GM23338 (cell line): ENCODE data around the gene SCAPER. TPM values are rescaled to one million over a fixed set of nuclear protein-coding genes. Genes with fewer than 3 reads are reported as not detected.

Experiments
- ATAC-seq: fragments of 200-7000 bp; cut with Tn5 transposase; 3 replicates; pipeline ENCODE4 v1.9.1; 2020
- DNase-seq: peaks from one replicate; pipeline ENCODE4 v3.0.0-alpha.2; 2015; ENCODE audit warnings: low spot score
- H2AFZ ChIP-seq: fragments of 200-600 bp; sonication (generic); 2 replicates; pipeline ENCODE4 v1.8.0; 2016; ENCODE audit warnings: antibody characterized with exemption, mild to moderate bottlenecking, moderate library complexity
- H3F3A ChIP-seq: fragments of 200-600 bp; sonication (generic); replicated peaks from 2 replicates; pipeline ENCODE4 v1.8.0; 2017; ENCODE audit warnings: antibody characterized with exemption, mixed run types, low read depth
- H3K27ac ChIP-seq: fragments of 200-600 bp; sonication (generic); 2 replicates; pipeline ENCODE4 v1.6.1; 2016; ENCODE audit warnings: low read depth
- H3K27me3 ChIP-seq: fragments of 200-600 bp; sonication (generic); 2 replicates; pipeline ENCODE4 v1.8.0; 2016; ENCODE audit warnings: mild to moderate bottlenecking, mixed run types, moderate library complexity; ENCODE audit not compliant: insufficient read depth
- H3K36me3 ChIP-seq: fragments of 200-600 bp; sonication (generic); 2 replicates; pipeline ENCODE4 v1.8.0; 2016; ENCODE audit warnings: mild to moderate bottlenecking; ENCODE audit not compliant: insufficient read depth
- H3K4me1 ChIP-seq: fragments of 200-600 bp; sonication (generic); 2 replicates; pipeline ENCODE4 v1.8.0; 2016; ENCODE audit warnings: mild to moderate bottlenecking, moderate library complexity; ENCODE audit not compliant: insufficient read depth
- H3K4me2 ChIP-seq: fragments of 200-600 bp; sonication (generic); 2 replicates; pipeline ENCODE4 v1.7.1; 2017; ENCODE audit warnings: mixed run types
- H3K4me3 ChIP-seq: fragments of 200-600 bp; sonication (generic); 2 replicates; pipeline ENCODE4 v1.6.1; 2016; ENCODE audit warnings: mixed run types
- H3K79me2 ChIP-seq: fragments of 200-600 bp; sonication (generic); replicated peaks from 2 replicates; pipeline ENCODE4 v1.8.0; 2017; ENCODE audit warnings: mild to moderate bottlenecking; ENCODE audit not compliant: insufficient read depth
- H3K9me2 ChIP-seq: fragments of 200-600 bp; sonication (generic); 2 replicates; pipeline ENCODE4 v1.8.0; 2017; ENCODE audit not compliant: insufficient read depth
- H4K20me1 ChIP-seq: fragments of 200-600 bp; sonication (generic); replicated peaks from 2 replicates; pipeline ENCODE4 v1.8.0; 2017; ENCODE audit warnings: mild to moderate bottlenecking; ENCODE audit not compliant: insufficient read depth
- H3K27ac Mint-ChIP-seq: 2 replicates; pipeline ENCODE4 v1.8.0; 2020; ENCODE audit warnings: inconsistent platforms, mild to moderate bottlenecking, moderate library complexity, mixed read lengths
- H3K27me3 Mint-ChIP-seq: 3 replicates; pipeline ENCODE4 v1.8.0; 2022; ENCODE audit warnings: low read depth, mild to moderate bottlenecking, moderate library complexity, mixed read lengths, inconsistent platforms; ENCODE audit not compliant: insufficient read depth, poor library complexity
- H3K36me3 Mint-ChIP-seq: 3 replicates; pipeline ENCODE4 v1.8.0; 2021; ENCODE audit warnings: low read depth, mild to moderate bottlenecking, inconsistent platforms, moderate library complexity, mixed read lengths
- H3K4me1 Mint-ChIP-seq: 3 replicates; pipeline ENCODE4 v1.8.0; 2020; ENCODE audit warnings: mild to moderate bottlenecking, inconsistent platforms, mixed read lengths
- H3K4me3 Mint-ChIP-seq: 3 replicates; pipeline ENCODE4 v1.8.0; 2021; ENCODE audit warnings: moderate library complexity, mild to moderate bottlenecking, inconsistent platforms, mixed read lengths
- H3K9me3 Mint-ChIP-seq: 3 replicates; pipeline ENCODE4 v1.8.0; 2020; ENCODE audit warnings: moderate library complexity, mild to moderate bottlenecking, inconsistent platforms, mixed read lengths
- CREB1 ChIP-seq: fragments of 250-450 bp; sonication (Bioruptor Pico); IDR thresholded peaks from 2 replicates; pipeline ENCODE4 v1.5.0; 2020; ENCODE audit warnings: low read depth, mild to moderate bottlenecking, moderate library complexity
- EZH2 ChIP-seq: fragments of 200-600 bp; sonication (generic); IDR thresholded peaks from one replicate; pipeline ENCODE4 v1.8.0; 2017; ENCODE audit warnings: antibody characterized with exemption, mild to moderate bottlenecking, low read depth; ENCODE audit not compliant: unreplicated experiment
- POLR2AphosphoS5 ChIP-seq: IDR thresholded peaks from 2 replicates; pipeline ENCODE4 v1.6.1; 2016; ENCODE audit warnings: antibody characterized with exemption, low read depth
- REST ChIP-seq: IDR thresholded peaks from one replicate; pipeline ENCODE4 v1.6.1; 2018; ENCODE audit warnings: antibody characterized with exemption; ENCODE audit not compliant: unreplicated experiment
- STAT1 ChIP-seq: IDR thresholded peaks from one replicate; pipeline ENCODE4 v1.6.1; 2016; ENCODE audit warnings: antibody characterized with exemption; ENCODE audit not compliant: unreplicated experiment
- ZNF114 ChIP-seq: fragments of 250-450 bp; sonication (Bioruptor Pico); IDR thresholded peaks from 2 replicates; pipeline ENCODE4 v1.5.0; 2020; ENCODE audit warnings: mild to moderate bottlenecking, moderate library complexity
- ZNF331 ChIP-seq: fragments of 250-450 bp; sonication (Bioruptor Pico); IDR thresholded peaks from 2 replicates; pipeline ENCODE4 v1.5.0; 2020; ENCODE audit warnings: low read depth, mild to moderate bottlenecking, moderate library complexity
- polyA plus RNA-seq: library from polyadenylated mRNA; unstranded; fragments of >200 nt; fragmentation: Nextera tagmentation; extraction: Ambion mirVana; gene quantifications from 2 replicates; pipeline ENCODE4 v1.2.1, GENCODE V29; 2016
- total RNA-seq: library from RNA; depleted of rRNA; stranded (reverse); fragments of >200 nt; shearing (Covaris generic); gene quantifications from 2 replicates; pipeline ENCODE4 v1.2.3, GENCODE V29; 2014
- TF ChIP-seq, protein P1 (sequence below): fragments of 250-450 bp; sonication (Bioruptor Pico); IDR thresholded peaks from 2 replicates; pipeline ENCODE4 v1.5.0; 2020; ENCODE audit warnings: mild to moderate bottlenecking, moderate library complexity

Gene SCAPER
- total and polyA plus RNA-seq, 2 experiments from 2014 or later, result 9.1 to 17.6 TPM

DNA sequence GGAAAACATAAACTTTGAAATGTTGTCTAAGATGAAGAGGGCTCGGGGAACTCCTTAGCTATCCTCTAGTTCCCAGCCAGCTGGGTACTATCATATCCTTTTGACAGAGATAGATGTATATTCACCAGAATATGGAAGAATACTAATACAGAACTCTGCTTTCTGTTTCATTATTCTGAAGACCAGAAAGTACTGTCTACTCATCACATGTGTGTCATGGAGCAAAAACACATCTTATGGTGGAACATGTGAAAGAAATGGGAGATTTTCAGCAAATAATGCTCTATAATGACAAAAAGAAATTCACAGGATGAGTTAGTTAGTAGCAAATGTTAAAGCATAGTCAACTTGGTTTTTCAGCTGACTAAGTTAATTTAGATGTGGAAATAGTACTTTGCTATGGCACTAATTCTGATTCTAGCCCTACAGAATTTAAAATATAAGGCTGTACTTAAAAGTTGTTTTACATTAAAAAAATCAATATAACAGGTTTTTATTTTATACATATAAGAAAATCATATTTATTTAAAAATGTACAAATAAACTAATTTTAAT, 552.0 kb downstream of the SCAPER start:
- Histone ChIP-seq H3F3A (no peaks in the 10 kb centered on the region), H3K36me3 (no peaks in the 10 kb centered on the region), H3K27me3 (peaks cover 29% of the 10 kb centered on the region), H3K79me2 (no peaks in the 10 kb centered on the region), H2AFZ (no peak overlapping the region), H3K9me2 (peaks cover 7% of the 10 kb centered on the region; the same call in 1 of the 2 replicates), H4K20me1 (peaks cover 9% of the 10 kb centered on the region), H3K27ac (no peak overlapping the region), H3K4me2 (no peak overlapping the region), H3K4me3 (no peak overlapping the region), H3K4me1 (peaks cover 2% of the 10 kb centered on the region; the same call in 1 of the 2 replicates)
- H3K4me3 Mint-ChIP-seq, result no peak overlapping the region
- no peak for DNase-seq
- peaks cover 16% of the 10 kb centered on the region for H3K27me3 Mint-ChIP-seq
- no peaks in the 10 kb centered on the region for H3K36me3 Mint-ChIP-seq
- ATAC-seq, result no peak
- no peaks in the 10 kb centered on the region for H3K4me1 Mint-ChIP-seq
- H3K27ac Mint-ChIP-seq, result no peak overlapping the region
- H3K9me3 Mint-ChIP-seq, result no peaks in the 10 kb centered on the region
- TF ChIP-seq STAT1 (no peak), ZNF331 (CRISPR knock-in tag) (no peak), REST (no peak), ZNF114 (CRISPR knock-in tag) (no peak), CREB1 (no peak), POLR2AphosphoS5 (no peak), EZH2 (no peak)
- TF ChIP-seq, protein P1, sequence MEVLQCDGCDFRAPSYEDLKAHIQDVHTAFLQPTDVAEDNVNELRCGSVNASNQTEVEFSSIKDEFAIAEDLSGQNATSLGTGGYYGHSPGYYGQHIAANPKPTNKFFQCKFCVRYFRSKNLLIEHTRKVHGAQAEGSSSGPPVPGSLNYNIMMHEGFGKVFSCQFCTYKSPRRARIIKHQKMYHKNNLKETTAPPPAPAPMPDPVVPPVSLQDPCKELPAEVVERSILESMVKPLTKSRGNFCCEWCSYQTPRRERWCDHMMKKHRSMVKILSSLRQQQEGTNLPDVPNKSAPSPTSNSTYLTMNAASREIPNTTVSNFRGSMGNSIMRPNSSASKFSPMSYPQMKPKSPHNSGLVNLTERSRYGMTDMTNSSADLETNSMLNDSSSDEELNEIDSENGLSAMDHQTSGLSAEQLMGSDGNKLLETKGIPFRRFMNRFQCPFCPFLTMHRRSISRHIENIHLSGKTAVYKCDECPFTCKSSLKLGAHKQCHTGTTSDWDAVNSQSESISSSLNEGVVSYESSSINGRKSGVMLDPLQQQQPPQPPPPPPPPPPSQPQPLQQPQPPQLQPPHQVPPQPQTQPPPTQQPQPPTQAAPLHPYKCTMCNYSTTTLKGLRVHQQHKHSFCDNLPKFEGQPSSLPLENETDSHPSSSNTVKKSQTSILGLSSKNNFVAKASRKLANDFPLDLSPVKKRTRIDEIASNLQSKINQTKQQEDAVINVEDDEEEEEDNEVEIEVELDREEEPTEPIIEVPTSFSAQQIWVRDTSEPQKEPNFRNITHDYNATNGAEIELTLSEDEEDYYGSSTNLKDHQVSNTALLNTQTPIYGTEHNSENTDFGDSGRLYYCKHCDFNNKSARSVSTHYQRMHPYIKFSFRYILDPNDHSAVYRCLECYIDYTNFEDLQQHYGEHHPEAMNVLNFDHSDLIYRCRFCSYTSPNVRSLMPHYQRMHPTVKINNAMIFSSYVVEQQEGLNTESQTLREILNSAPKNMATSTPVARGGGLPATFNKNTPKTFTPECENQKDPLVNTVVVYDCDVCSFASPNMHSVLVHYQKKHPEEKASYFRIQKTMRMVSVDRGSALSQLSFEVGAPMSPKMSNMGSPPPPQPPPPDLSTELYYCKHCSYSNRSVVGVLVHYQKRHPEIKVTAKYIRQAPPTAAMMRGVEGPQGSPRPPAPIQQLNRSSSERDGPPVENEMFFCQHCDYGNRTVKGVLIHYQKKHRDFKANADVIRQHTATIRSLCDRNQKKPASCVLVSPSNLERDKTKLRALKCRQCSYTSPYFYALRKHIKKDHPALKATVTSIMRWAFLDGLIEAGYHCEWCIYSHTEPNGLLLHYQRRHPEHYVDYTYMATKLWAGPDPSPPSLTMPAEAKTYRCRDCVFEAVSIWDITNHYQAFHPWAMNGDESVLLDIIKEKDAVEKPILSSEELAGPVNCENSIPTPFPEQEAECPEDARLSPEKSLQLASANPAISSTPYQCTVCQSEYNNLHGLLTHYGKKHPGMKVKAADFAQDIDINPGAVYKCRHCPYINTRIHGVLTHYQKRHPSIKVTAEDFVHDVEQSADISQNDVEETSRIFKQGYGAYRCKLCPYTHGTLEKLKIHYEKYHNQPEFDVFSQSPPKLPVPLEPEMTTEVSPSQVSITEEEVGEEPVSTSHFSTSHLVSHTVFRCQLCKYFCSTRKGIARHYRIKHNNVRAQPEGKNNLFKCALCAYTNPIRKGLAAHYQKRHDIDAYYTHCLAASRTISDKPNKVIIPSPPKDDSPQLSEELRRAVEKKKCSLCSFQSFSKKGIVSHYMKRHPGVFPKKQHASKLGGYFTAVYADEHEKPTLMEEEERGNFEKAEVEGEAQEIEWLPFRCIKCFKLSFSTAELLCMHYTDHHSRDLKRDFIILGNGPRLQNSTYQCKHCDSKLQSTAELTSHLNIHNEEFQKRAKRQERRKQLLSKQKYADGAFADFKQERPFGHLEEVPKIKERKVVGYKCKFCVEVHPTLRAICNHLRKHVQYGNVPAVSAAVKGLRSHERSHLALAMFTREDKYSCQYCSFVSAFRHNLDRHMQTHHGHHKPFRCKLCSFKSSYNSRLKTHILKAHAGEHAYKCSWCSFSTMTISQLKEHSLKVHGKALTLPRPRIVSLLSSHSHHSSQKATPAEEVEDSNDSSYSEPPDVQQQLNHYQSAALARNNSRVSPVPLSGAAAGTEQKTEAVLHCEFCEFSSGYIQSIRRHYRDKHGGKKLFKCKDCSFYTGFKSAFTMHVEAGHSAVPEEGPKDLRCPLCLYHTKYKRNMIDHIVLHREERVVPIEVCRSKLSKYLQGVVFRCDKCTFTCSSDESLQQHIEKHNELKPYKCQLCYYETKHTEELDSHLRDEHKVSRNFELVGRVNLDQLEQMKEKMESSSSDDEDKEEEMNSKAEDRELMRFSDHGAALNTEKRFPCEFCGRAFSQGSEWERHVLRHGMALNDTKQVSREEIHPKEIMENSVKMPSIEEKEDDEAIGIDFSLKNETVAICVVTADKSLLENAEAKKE (CRISPR knock-in tag), result no peak
